GM23338 (cell line): ENCODE results near the gene DPP10. TPM values are rescaled to one million over a fixed set of nuclear protein-coding genes. Genes with fewer than 3 reads are reported as not detected.
A peak's percentile ranks its signal among the peaks of the same experiment; 100 is the strongest.

Source experiments
- ATAC-seq: fragments of 200-7000 bp; cut with Tn5 transposase; 3 replicates; pipeline ENCODE4 v1.9.1; 2020
- DNase-seq: peaks from one replicate; pipeline ENCODE4 v3.0.0-alpha.2; 2015; ENCODE audit warnings: low spot score
- H2AFZ ChIP-seq: fragments of 200-600 bp; sonication (generic); 2 replicates; pipeline ENCODE4 v1.8.0; 2016; ENCODE audit warnings: antibody characterized with exemption, mild to moderate bottlenecking, moderate library complexity
- H3F3A ChIP-seq: fragments of 200-600 bp; sonication (generic); replicated peaks from 2 replicates; pipeline ENCODE4 v1.8.0; 2017; ENCODE audit warnings: antibody characterized with exemption, mixed run types, low read depth
- H3K27ac ChIP-seq: fragments of 200-600 bp; sonication (generic); 2 replicates; pipeline ENCODE4 v1.6.1; 2016; ENCODE audit warnings: low read depth
- H3K27me3 ChIP-seq: fragments of 200-600 bp; sonication (generic); 2 replicates; pipeline ENCODE4 v1.8.0; 2016; ENCODE audit warnings: mild to moderate bottlenecking, mixed run types, moderate library complexity; ENCODE audit not compliant: insufficient read depth
- H3K36me3 ChIP-seq: fragments of 200-600 bp; sonication (generic); 2 replicates; pipeline ENCODE4 v1.8.0; 2016; ENCODE audit warnings: mild to moderate bottlenecking; ENCODE audit not compliant: insufficient read depth
- H3K4me1 ChIP-seq: fragments of 200-600 bp; sonication (generic); 2 replicates; pipeline ENCODE4 v1.8.0; 2016; ENCODE audit warnings: mild to moderate bottlenecking, moderate library complexity; ENCODE audit not compliant: insufficient read depth
- H3K4me2 ChIP-seq: fragments of 200-600 bp; sonication (generic); 2 replicates; pipeline ENCODE4 v1.7.1; 2017; ENCODE audit warnings: mixed run types
- H3K4me3 ChIP-seq: fragments of 200-600 bp; sonication (generic); 2 replicates; pipeline ENCODE4 v1.6.1; 2016; ENCODE audit warnings: mixed run types
- H3K79me2 ChIP-seq: fragments of 200-600 bp; sonication (generic); replicated peaks from 2 replicates; pipeline ENCODE4 v1.8.0; 2017; ENCODE audit warnings: mild to moderate bottlenecking; ENCODE audit not compliant: insufficient read depth
- H3K9me2 ChIP-seq: fragments of 200-600 bp; sonication (generic); 2 replicates; pipeline ENCODE4 v1.8.0; 2017; ENCODE audit not compliant: insufficient read depth
- H4K20me1 ChIP-seq: fragments of 200-600 bp; sonication (generic); replicated peaks from 2 replicates; pipeline ENCODE4 v1.8.0; 2017; ENCODE audit warnings: mild to moderate bottlenecking; ENCODE audit not compliant: insufficient read depth
- H3K27ac Mint-ChIP-seq: 2 replicates; pipeline ENCODE4 v1.8.0; 2020; ENCODE audit warnings: inconsistent platforms, mild to moderate bottlenecking, moderate library complexity, mixed read lengths
- H3K27me3 Mint-ChIP-seq: 3 replicates; pipeline ENCODE4 v1.8.0; 2022; ENCODE audit warnings: low read depth, mild to moderate bottlenecking, moderate library complexity, mixed read lengths, inconsistent platforms; ENCODE audit not compliant: insufficient read depth, poor library complexity
- H3K36me3 Mint-ChIP-seq: 3 replicates; pipeline ENCODE4 v1.8.0; 2021; ENCODE audit warnings: low read depth, mild to moderate bottlenecking, inconsistent platforms, moderate library complexity, mixed read lengths
- H3K4me1 Mint-ChIP-seq: 3 replicates; pipeline ENCODE4 v1.8.0; 2020; ENCODE audit warnings: mild to moderate bottlenecking, inconsistent platforms, mixed read lengths
- H3K4me3 Mint-ChIP-seq: 3 replicates; pipeline ENCODE4 v1.8.0; 2021; ENCODE audit warnings: moderate library complexity, mild to moderate bottlenecking, inconsistent platforms, mixed read lengths
- H3K9me3 Mint-ChIP-seq: 3 replicates; pipeline ENCODE4 v1.8.0; 2020; ENCODE audit warnings: moderate library complexity, mild to moderate bottlenecking, inconsistent platforms, mixed read lengths
- CREB1 ChIP-seq: fragments of 250-450 bp; sonication (Bioruptor Pico); IDR thresholded peaks from 2 replicates; pipeline ENCODE4 v1.5.0; 2020; ENCODE audit warnings: low read depth, mild to moderate bottlenecking, moderate library complexity
- CTCF ChIP-seq, 2 experiments: fragments of 200-600 bp in 1 of 2; sonication (generic) in 1 of 2; conservative IDR thresholded peaks; 2 replicates each; pipeline versions ENCODE4 v1.5.1 to v1.6.1; 2016 to 2017; ENCODE audit warnings: antibody characterized with exemption in 2 of 2, low read depth in 2 of 2, mild to moderate bottlenecking in 2 of 2, moderate library complexity in 1 of 2
- ETS1 ChIP-seq: IDR thresholded peaks from 2 replicates; pipeline ENCODE4 v1.6.1; 2016; ENCODE audit warnings: antibody characterized with exemption
- EZH2 ChIP-seq: fragments of 200-600 bp; sonication (generic); IDR thresholded peaks from one replicate; pipeline ENCODE4 v1.8.0; 2017; ENCODE audit warnings: antibody characterized with exemption, mild to moderate bottlenecking, low read depth; ENCODE audit not compliant: unreplicated experiment
- EZH2phosphoT487 ChIP-seq: fragments of 200-600 bp; sonication (generic); IDR thresholded peaks from one replicate; pipeline ENCODE4 v1.8.1; 2018; ENCODE audit warnings: antibody characterized with exemption; ENCODE audit not compliant: unreplicated experiment
- JUNB ChIP-seq: IDR thresholded peaks from one replicate; pipeline ENCODE4 v1.6.1; 2016; ENCODE audit warnings: antibody characterized with exemption; ENCODE audit not compliant: unreplicated experiment
- NANOG ChIP-seq: IDR thresholded peaks from 2 replicates; pipeline ENCODE4 v1.6.1; 2016; ENCODE audit warnings: antibody characterized with exemption, borderline replicate concordance
- POLR2AphosphoS5 ChIP-seq: IDR thresholded peaks from 2 replicates; pipeline ENCODE4 v1.6.1; 2016; ENCODE audit warnings: antibody characterized with exemption, low read depth
- REST ChIP-seq: IDR thresholded peaks from one replicate; pipeline ENCODE4 v1.6.1; 2018; ENCODE audit warnings: antibody characterized with exemption; ENCODE audit not compliant: unreplicated experiment
- STAT1 ChIP-seq: IDR thresholded peaks from one replicate; pipeline ENCODE4 v1.6.1; 2016; ENCODE audit warnings: antibody characterized with exemption; ENCODE audit not compliant: unreplicated experiment
- ZNF114 ChIP-seq: fragments of 250-450 bp; sonication (Bioruptor Pico); IDR thresholded peaks from 2 replicates; pipeline ENCODE4 v1.5.0; 2020; ENCODE audit warnings: mild to moderate bottlenecking, moderate library complexity
- ZNF331 ChIP-seq: fragments of 250-450 bp; sonication (Bioruptor Pico); IDR thresholded peaks from 2 replicates; pipeline ENCODE4 v1.5.0; 2020; ENCODE audit warnings: low read depth, mild to moderate bottlenecking, moderate library complexity
- ZNF462 ChIP-seq: fragments of 250-450 bp; sonication (Bioruptor Pico); IDR thresholded peaks from 2 replicates; pipeline ENCODE4 v1.5.0; 2020; ENCODE audit warnings: mild to moderate bottlenecking, moderate library complexity
- polyA plus RNA-seq: library from polyadenylated mRNA; unstranded; fragments of >200 nt; fragmentation: Nextera tagmentation; extraction: Ambion mirVana; gene quantifications from 2 replicates; pipeline ENCODE4 v1.2.1, GENCODE V29; 2016
- total RNA-seq: library from RNA; depleted of rRNA; stranded (reverse); fragments of >200 nt; shearing (Covaris generic); gene quantifications from 2 replicates; pipeline ENCODE4 v1.2.3, GENCODE V29; 2014

Gene DPP10
- total and polyA plus RNA-seq, 2 experiments from 2014 or later, result 3.6 to 14.8 TPM

GRCh38 chr2:114684403-114684802, 242.0 kb downstream of the DPP10 start:
- Mint-ChIP-seq H3K4me3 (no peak overlapping the region), H3K27me3 (no peaks in the 10 kb centered on the region), H3K27ac (peak overlapping the region; percentile 65; the same call in 1 of the 2 replicates), H3K36me3 (no peaks in the 10 kb centered on the region), H3K4me1 (peaks cover 36% of the 10 kb centered on the region), H3K9me3 (no peaks in the 10 kb centered on the region; the same call in 2 of the 3 replicates)
- Histone ChIP-seq H2AFZ (peak overlapping the region; percentile 35; the same call in 1 of the 2 replicates), H3K9me2 (no peaks in the 10 kb centered on the region), H3K79me2 (no peaks in the 10 kb centered on the region), H3K4me1 (peaks cover 26% of the 10 kb centered on the region), H3K27ac (peak overlapping the region; percentile 82), H3K4me3 (0 out of 2 replicates have a peak overlapping the region, but pooled peaks have one; percentile 2), H4K20me1 (no peaks in the 10 kb centered on the region), H3K36me3 (no peaks in the 10 kb centered on the region), H3K4me2 (peak overlapping the region; percentile 56), H3K27me3 (no peaks in the 10 kb centered on the region), H3F3A (no peaks in the 10 kb centered on the region)
- peak; percentile 90 for ATAC-seq
- DNase-seq, result peak; percentile 28
- TF ChIP-seq REST, result no peak
- no peak for TF ChIP-seq POLR2AphosphoS5
- TF ChIP-seq ZNF114 (CRISPR knock-in tag), result no peak
- TF ChIP-seq STAT1, result no peak
- TF ChIP-seq NANOG, result no peak
- no peak for TF ChIP-seq ETS1
- TF ChIP-seq ZNF331 (CRISPR knock-in tag), result no peak
- TF ChIP-seq CREB1 (CRISPR knock-in tag), result no peak
- TF ChIP-seq ZNF462 (CRISPR knock-in tag), result no peak
- TF ChIP-seq EZH2, result no peak
- TF ChIP-seq JUNB, result no peak
- TF ChIP-seq EZH2phosphoT487, result no peak
- no peak for TF ChIP-seq CTCF (conservative IDR thresholded peaks at IDR 0.05; ENCODE audit: low read depth in 2 of 2)
